ENCODE measurements around the gene ZNF552.
A peak's percentile ranks its signal among the peaks of the same experiment; 100 is the strongest.

The ZNF552 gene

GRCh38 chr19:57773488-57773887, 41.2 kb downstream of the ZNF552 start:
- TF ChIP-seq SPI1 (IDR thresholded peaks at IDR 0.05; ENCODE audit: low read depth, low read length), result no peak
- TF ChIP-seq POLR2AphosphoS5 (IDR thresholded peaks at IDR 0.05; ENCODE audit: low read depth, low read length), result no peak
- no peak for TF ChIP-seq POLR2A (IDR thresholded peaks at IDR 0.05; ENCODE audit: low read depth, low read length)
- TF ChIP-seq PAX5 (IDR thresholded peaks at IDR 0.05; ENCODE audit: insufficient read depth, low read length, severe bottlenecking), result no peak
- no peak for TF ChIP-seq TAF1 (IDR thresholded peaks at IDR 0.05; ENCODE audit: low read depth, low read length)
- DNase-seq (ENCODE audit: insufficient read length, low spot score) (no peak), FAIRE-seq (no peak)

- peak; percentile 23 for FAIRE-seq
Observed at GRCh38 chr19:57771417-57771816, 43.3 kb downstream of the ZNF552 start.

GRCh38 chr19:57769345-57770131, 45.2 kb downstream of the ZNF552 start, which contains the start of gene ZNF586:
ZNF586 (plus strand) TSS chr19:57769676; CDS start chr19:57769843, 167 bp downstream.
- FAIRE-seq (peak; percentile 98), DNase-seq (ENCODE audit: insufficient read length, low spot score) (peak; percentile 94)
- no peak for TF ChIP-seq SPI1 (IDR thresholded peaks at IDR 0.05; ENCODE audit: low read depth, low read length)
- TF ChIP-seq POLR2AphosphoS5 (IDR thresholded peaks at IDR 0.05; ENCODE audit: low read depth, low read length), result peak; percentile 91
- no peak for TF ChIP-seq PAX5 (IDR thresholded peaks at IDR 0.05; ENCODE audit: insufficient read depth, low read length, severe bottlenecking)
- peak; percentile 48; the same call in 1 of the 2 replicates for TF ChIP-seq POU2F2 (IDR thresholded peaks at IDR 0.05; ENCODE audit: low read depth, low read length)
- peak; percentile 90 for TF ChIP-seq POLR2A (IDR thresholded peaks at IDR 0.05; ENCODE audit: low read depth, low read length)

More at GRCh38 chr19:57771417-57771816, 43.3 kb downstream of the ZNF552 start:
- TF ChIP-seq PAX5 (IDR thresholded peaks at IDR 0.05; ENCODE audit: insufficient read depth, low read length, severe bottlenecking) (no peak), SPI1 (IDR thresholded peaks at IDR 0.05; ENCODE audit: low read depth, low read length) (peak; percentile 77)
- DNase-seq (ENCODE audit: insufficient read length, low spot score), result no peak

DNA sequence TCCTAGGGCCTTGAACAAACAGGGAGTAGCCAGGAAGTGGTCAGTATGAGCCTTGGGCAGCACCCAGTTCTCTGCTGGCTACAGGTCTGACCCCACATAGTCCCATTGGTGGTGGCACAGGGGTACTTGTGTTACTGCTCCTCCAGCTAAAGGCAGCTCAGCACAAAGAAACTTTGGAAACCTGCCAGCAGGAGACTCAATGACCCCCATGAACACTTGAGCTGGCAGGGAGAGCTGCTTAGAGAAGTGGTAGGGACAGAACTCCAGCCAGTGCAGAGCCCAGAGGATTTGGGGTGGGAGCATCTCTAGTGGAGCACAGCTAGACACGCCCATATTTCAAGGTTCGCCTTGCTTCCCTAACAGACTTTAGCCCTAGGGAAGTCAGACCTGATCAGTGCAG, 55.6 kb downstream of the ZNF552 start:
- no peak for DNase-seq (ENCODE audit: insufficient read length, low spot score)
- FAIRE-seq, result no peak
- TF ChIP-seq TAF1 (IDR thresholded peaks at IDR 0.05; ENCODE audit: low read depth, low read length), result no peak
- TF ChIP-seq POU2F2 (IDR thresholded peaks at IDR 0.05; ENCODE audit: low read depth, low read length), result no peak
- TF ChIP-seq POLR2A (IDR thresholded peaks at IDR 0.05; ENCODE audit: low read depth, low read length), result no peak
- TF ChIP-seq POLR2AphosphoS5 (IDR thresholded peaks at IDR 0.05; ENCODE audit: low read depth, low read length), result no peak
- TF ChIP-seq SPI1 (IDR thresholded peaks at IDR 0.05; ENCODE audit: low read depth, low read length), result no peak
- TF ChIP-seq PAX5 (IDR thresholded peaks at IDR 0.05; ENCODE audit: insufficient read depth, low read length, severe bottlenecking), result no peak

DNA sequence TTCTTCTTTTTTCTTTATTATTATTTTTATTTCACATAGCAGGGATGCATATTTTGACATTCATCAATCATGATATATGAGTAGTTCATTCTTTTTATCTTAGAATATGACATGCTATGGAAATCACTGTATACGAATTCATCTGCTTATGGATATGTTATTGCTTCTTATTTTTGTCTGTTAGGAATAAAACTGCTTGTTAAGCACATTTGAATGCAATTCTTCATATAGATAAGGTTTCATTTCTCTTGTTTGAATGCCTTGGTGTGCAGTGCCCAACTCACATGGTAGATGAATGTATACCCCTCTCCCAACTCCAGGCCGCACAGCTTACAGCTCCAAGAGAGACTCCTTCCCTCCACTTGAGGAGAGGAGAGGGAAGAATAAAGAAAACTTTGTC, 56.8 kb downstream of the ZNF552 start:
- DNase-seq (ENCODE audit: insufficient read length, low spot score) (no peak), FAIRE-seq (no peak)
- TF ChIP-seq PAX5 (IDR thresholded peaks at IDR 0.05; ENCODE audit: insufficient read depth, low read length, severe bottlenecking) (no peak), TAF1 (IDR thresholded peaks at IDR 0.05; ENCODE audit: low read depth, low read length) (no peak), POU2F2 (IDR thresholded peaks at IDR 0.05; ENCODE audit: low read depth, low read length) (no peak), POLR2AphosphoS5 (IDR thresholded peaks at IDR 0.05; ENCODE audit: low read depth, low read length) (no peak), SPI1 (IDR thresholded peaks at IDR 0.05; ENCODE audit: low read depth, low read length) (no peak), POLR2A (IDR thresholded peaks at IDR 0.05; ENCODE audit: low read depth, low read length) (no peak)
